GM18502 (cell line): ENCODE measurements around the gene CCDC201.

Source experiments
- ATAC-seq: cut with Tn5 transposase; IDR thresholded peaks from one replicate; pipeline ENCODE4 v1.9.1; 2021; ENCODE audit warnings: mild to moderate bottlenecking; ENCODE audit not compliant: unreplicated experiment, poor library complexity

CCDC201 gene

GRCh38 chr7:45873035-45873354 lies at the start of gene CCDC201:
Gene CCDC201 (minus strand): TSS chr7:45873082. CDS start chr7:45873007, 75 bp downstream.
- no peak for ATAC-seq

GRCh38 chr7:45921699-45922519 lies 49.0 kb upstream of the CCDC201 start:
- ATAC-seq, result no peak

GRCh38 chr7:45921381-45921698 lies 48.5 kb upstream of the CCDC201 start:
- no peak for ATAC-seq

- ATAC-seq, result no peak
These were observed 47.9 kb upstream of the CCDC201 start, which contains the start of gene IGFBP3 for GRCh38 chr7:45920502-45921380. Gene IGFBP3 (minus strand): TSS chr7:45921272. CDS start chr7:45921140, 132 bp downstream.

- no peak for ATAC-seq
These were observed 47.1 kb upstream of the CCDC201 start for GRCh38 chr7:45919993-45920459.

GRCh38 chr7:45919231-45919784 lies 46.4 kb upstream of the CCDC201 start:
- no peak for ATAC-seq

GRCh38 chr7:45918556-45918955 lies 45.7 kb upstream of the CCDC201 start:
- ATAC-seq, result no peak

- ATAC-seq, result peak; percentile 76
These were observed 44.8 kb upstream of the CCDC201 start for GRCh38 chr7:45917658-45918057.

- no peak for ATAC-seq
These were observed 44.2 kb upstream of the CCDC201 start for GRCh38 chr7:45917064-45917463.

- no peak for ATAC-seq
These were observed 42.7 kb upstream of the CCDC201 start for GRCh38 chr7:45915606-45916005.

- ATAC-seq, result no peak
These were observed 42.0 kb upstream of the CCDC201 start for GRCh38 chr7:45914911-45915310.

- ATAC-seq, result no peak
These were observed 40.1 kb upstream of the CCDC201 start for GRCh38 chr7:45912972-45913371.

- ATAC-seq, result no peak
These were observed 38.4 kb upstream of the CCDC201 start for GRCh38 chr7:45911311-45911710.

GRCh38 chr7:45910855-45911254 lies 38.0 kb upstream of the CCDC201 start:
- ATAC-seq, result no peak

- ATAC-seq, result no peak
These were observed 36.7 kb upstream of the CCDC201 start for GRCh38 chr7:45909561-45909960.

GRCh38 chr7:45902820-45903219 lies 29.9 kb upstream of the CCDC201 start:
- no peak for ATAC-seq

GRCh38 chr7:45901566-45901965 lies 28.7 kb upstream of the CCDC201 start:
- no peak for ATAC-seq

- ATAC-seq, result no peak
These were observed 25.3 kb upstream of the CCDC201 start for GRCh38 chr7:45898222-45898621.

GRCh38 chr7:45897042-45897690 lies 24.3 kb upstream of the CCDC201 start:
- ATAC-seq, result no peak

- ATAC-seq, result no peak
These were observed 21.8 kb upstream of the CCDC201 start for GRCh38 chr7:45894665-45895062.
